Activated naive CD4-positive, alpha-beta T cell treated with anti-CD3 and anti-CD28 coated beads, Interleukin-2, amount 10 ng/mL, durations not matched to agents 7 days and 5 days (primary cell): ENCODE data around the gene CHRNA10.

Experiments used
- CTCF ChIA-PET: fragments of 350-600 bp; sonication (Branson Sonifier 250); formaldehyde crosslinking; loops from one replicate; lab custom pipeline; 2021; ENCODE audit warnings: antibody characterized with exemption; lab: Charles Lee
- DNase-seq: peaks from one replicate; pipeline ENCODE4 v3.0.0-alpha.2; 2020
- H3K27ac Mint-ChIP-seq: one replicate; pipeline ENCODE4 v1.8.0; 2021; ENCODE audit warnings: mild to moderate bottlenecking, moderate library complexity, mixed read lengths
- H3K27me3 Mint-ChIP-seq: one replicate; pipeline ENCODE4 v1.8.0; 2021; ENCODE audit warnings: mild to moderate bottlenecking, mixed read lengths
- H3K36me3 Mint-ChIP-seq: one replicate; pipeline ENCODE4 v1.8.0; 2021; ENCODE audit warnings: mixed read lengths
- H3K4me1 Mint-ChIP-seq: one replicate; pipeline ENCODE4 v1.8.0; 2021; ENCODE audit warnings: mixed read lengths
- H3K4me3 Mint-ChIP-seq: one replicate; pipeline ENCODE4 v1.8.0; 2021; ENCODE audit warnings: mild to moderate bottlenecking, moderate library complexity, mixed read lengths
- H3K9me3 Mint-ChIP-seq: one replicate; pipeline ENCODE4 v1.8.0; 2021; ENCODE audit warnings: mixed read lengths

Gene CHRNA10

GRCh38 chr11:3679077-3679476 is 7.9 kb upstream of the CHRNA10 start:
- Mint-ChIP-seq H3K27me3 (no peaks in the 10 kb centered on the region), H3K27ac (no peak overlapping the region), H3K36me3 (peaks cover 68% of the 10 kb centered on the region), H3K4me1 (peaks cover 18% of the 10 kb centered on the region), H3K9me3 (no peaks in the 10 kb centered on the region), H3K4me3 (no peak overlapping the region)
- DNase-seq: no peak
- CTCF ChIA-PET: no interaction called here

- DNase-seq: no peak
- H3K36me3 Mint-ChIP-seq: peaks cover 61% of the 10 kb centered on the region
- H3K27ac Mint-ChIP-seq: no peak overlapping the region
- H3K9me3 Mint-ChIP-seq: no peaks in the 10 kb centered on the region
- no peaks in the 10 kb centered on the region for H3K4me1 Mint-ChIP-seq
- no peak overlapping the region for H3K4me3 Mint-ChIP-seq
- CTCF ChIA-PET: no interaction called here
- H3K27me3 Mint-ChIP-seq: no peaks in the 10 kb centered on the region
Measured at GRCh38 chr11:3675971-3676370, 4.8 kb upstream of the CHRNA10 start.

DNA sequence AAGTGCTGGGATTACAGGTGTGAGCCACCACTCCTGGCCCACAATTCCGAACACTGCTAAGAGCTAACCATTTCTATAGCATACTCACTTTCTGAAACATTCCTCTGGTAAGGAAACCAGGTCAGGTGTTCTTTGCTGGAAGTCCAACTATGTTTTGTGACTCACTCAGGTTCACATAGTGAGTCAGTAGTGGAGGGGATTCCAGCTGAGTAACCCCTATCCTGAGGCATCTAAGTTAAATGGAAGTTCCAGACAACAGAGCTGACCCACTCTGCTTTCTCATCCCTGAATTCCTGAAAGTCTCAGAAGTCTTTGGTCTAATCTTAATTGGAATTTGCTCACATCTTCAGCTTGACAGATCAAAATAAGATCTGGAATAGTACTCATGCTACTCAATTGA is 3.0 kb upstream of the CHRNA10 start:
- CTCF ChIA-PET: interaction anchor here (0.7 kb wide), 1 partner anchor 135 kb away, joined by 3 read pairs; no protein-coding TSS in a partner anchor
- peaks cover 59% of the 10 kb centered on the region for H3K36me3 Mint-ChIP-seq

GRCh38 chr11:3669742-3670183 is 1.4 kb downstream of the CHRNA10 start:
- Mint-ChIP-seq H3K27ac (no peak overlapping the region), H3K27me3 (no peaks in the 10 kb centered on the region), H3K4me3 (no peak overlapping the region), H3K36me3 (peaks cover 36% of the 10 kb centered on the region), H3K9me3 (no peaks in the 10 kb centered on the region), H3K4me1 (no peaks in the 10 kb centered on the region)
- DNase-seq: no peak
- CTCF ChIA-PET: interaction anchor here (1.5 kb wide), 1 partner anchor 140 kb away, joined by 3 read pairs; no protein-coding TSS in a partner anchor

More for the DNA sequence above, 3.0 kb upstream of the CHRNA10 start:
- Mint-ChIP-seq H3K4me1 (no peaks in the 10 kb centered on the region), H3K4me3 (no peak overlapping the region), H3K27me3 (no peaks in the 10 kb centered on the region), H3K27ac (no peak overlapping the region), H3K9me3 (no peaks in the 10 kb centered on the region)
- no peak for DNase-seq

- DNase-seq: no peak
- Mint-ChIP-seq H3K9me3 (no peaks in the 10 kb centered on the region), H3K36me3 (peaks cover 29% of the 10 kb centered on the region), H3K4me1 (no peaks in the 10 kb centered on the region), H3K27me3 (no peaks in the 10 kb centered on the region), H3K27ac (peak overlapping the region; percentile 73), H3K4me3 (no peak overlapping the region)
- CTCF ChIA-PET: interaction anchor here (0.9 to 1.5 kb wide), 2 partner anchors 61 to 140 kb away, joined by 3 read pairs; no protein-coding TSS in a partner anchor
Measured at GRCh38 chr11:3669128-3669527, 2.1 kb downstream of the CHRNA10 start.

DNA sequence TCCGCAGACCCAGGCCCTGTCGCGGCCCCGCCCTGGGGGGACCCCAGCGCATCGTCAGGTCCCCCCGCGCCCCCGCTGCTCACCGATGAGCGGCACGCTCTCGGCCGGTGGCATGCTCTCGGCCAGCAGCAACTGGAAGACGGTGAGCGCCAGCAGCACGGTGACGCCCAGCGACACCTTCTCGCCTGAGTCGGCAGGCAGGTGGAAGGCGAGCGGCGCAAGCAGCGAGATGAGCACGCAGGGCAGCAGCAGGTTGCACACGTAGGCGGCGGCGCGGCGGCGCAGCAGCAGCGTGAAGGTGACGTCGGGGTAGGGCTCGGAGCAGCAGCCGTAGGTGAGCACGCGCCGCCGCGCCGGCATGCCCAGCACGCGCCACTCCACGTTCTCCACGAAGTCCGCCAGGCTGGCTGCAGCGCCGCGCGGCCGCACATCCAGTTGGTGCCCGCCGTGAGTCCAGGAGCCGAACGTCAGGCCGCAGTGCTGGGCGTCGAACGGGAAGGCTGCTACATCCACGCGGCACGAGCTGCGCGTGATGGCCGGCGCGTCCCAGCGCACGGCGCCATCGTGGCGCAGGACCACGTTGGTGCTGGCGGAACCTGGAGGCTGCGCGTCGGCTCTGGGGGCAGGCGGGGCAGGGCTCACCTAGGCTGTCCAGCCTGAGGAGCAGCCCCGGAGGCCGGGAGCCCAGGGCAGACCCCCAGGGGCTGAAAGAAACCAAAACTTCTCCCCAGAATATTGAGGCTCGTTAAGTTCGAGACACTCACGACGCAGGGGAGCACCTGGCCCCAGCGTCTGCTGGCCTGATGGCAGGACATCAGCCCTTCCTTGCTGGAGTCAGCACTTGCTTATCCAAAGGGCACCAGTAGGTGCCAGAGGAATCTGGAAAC is 3.8 kb downstream of the CHRNA10 start:
- no peaks in the 10 kb centered on the region for H3K27me3 Mint-ChIP-seq
- H3K4me3 Mint-ChIP-seq: no peak overlapping the region
- H3K4me1 Mint-ChIP-seq: no peaks in the 10 kb centered on the region
- H3K27ac Mint-ChIP-seq: no peak overlapping the region
- DNase-seq: no peak
- H3K36me3 Mint-ChIP-seq: peaks cover 27% of the 10 kb centered on the region
- CTCF ChIA-PET: interaction anchor here (0.7 kb wide), 1 partner anchor 158 kb away, joined by 3 read pairs; no protein-coding TSS in a partner anchor
- no peaks in the 10 kb centered on the region for H3K9me3 Mint-ChIP-seq

- Mint-ChIP-seq H3K4me1 (no peaks in the 10 kb centered on the region), H3K27ac (no peak overlapping the region), H3K4me3 (no peak overlapping the region), H3K9me3 (no peaks in the 10 kb centered on the region), H3K27me3 (no peaks in the 10 kb centered on the region), H3K36me3 (peaks cover 22% of the 10 kb centered on the region)
- DNase-seq: no peak
- CTCF ChIA-PET: no interaction called here
Measured at GRCh38 chr11:3666023-3666530, 5.1 kb downstream of the CHRNA10 start.

DNA sequence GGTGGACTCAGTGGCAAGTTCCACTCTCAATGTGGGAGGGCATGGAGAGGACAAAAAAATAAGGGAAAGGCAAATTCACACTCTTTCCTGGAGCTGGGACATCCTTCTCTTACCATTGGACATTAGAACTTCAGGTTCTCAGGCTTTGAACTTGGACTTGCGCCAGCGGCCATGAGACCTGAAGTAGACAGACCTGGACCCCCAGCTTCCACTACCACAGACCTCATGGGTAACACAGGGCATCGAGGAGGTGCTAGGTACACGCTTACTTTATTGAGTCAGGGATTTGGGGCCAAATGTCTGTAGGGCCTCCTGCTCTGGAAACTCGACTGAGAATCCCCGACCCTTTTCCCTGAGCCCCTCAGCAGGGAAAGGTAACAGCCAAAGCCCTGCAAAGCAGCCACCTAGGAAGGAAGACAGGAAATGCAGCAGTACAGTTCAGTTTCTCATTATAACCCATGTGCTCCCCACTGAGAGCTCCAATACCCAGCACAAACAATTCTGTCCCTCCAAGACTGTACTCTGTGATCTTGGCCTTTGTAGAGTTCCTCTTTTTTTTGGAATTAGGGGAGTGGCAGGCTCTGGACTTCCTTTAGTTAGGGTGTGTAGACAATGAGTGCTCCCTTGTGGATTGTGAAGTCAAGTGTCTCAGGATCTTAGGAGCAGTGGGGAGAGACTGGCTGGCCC is 5.7 kb downstream of the CHRNA10 start:
- CTCF ChIA-PET: interaction anchor here (1.1 kb wide), 1 partner anchor 142 kb away, joined by 4 read pairs; no protein-coding TSS in a partner anchor
- DNase-seq: no peak
- H3K9me3 Mint-ChIP-seq: no peaks in the 10 kb centered on the region
- peaks cover 16% of the 10 kb centered on the region for H3K36me3 Mint-ChIP-seq
- no peaks in the 10 kb centered on the region for H3K4me1 Mint-ChIP-seq
- H3K27ac Mint-ChIP-seq: no peak overlapping the region
- no peak overlapping the region for H3K4me3 Mint-ChIP-seq
- no peaks in the 10 kb centered on the region for H3K27me3 Mint-ChIP-seq

DNA sequence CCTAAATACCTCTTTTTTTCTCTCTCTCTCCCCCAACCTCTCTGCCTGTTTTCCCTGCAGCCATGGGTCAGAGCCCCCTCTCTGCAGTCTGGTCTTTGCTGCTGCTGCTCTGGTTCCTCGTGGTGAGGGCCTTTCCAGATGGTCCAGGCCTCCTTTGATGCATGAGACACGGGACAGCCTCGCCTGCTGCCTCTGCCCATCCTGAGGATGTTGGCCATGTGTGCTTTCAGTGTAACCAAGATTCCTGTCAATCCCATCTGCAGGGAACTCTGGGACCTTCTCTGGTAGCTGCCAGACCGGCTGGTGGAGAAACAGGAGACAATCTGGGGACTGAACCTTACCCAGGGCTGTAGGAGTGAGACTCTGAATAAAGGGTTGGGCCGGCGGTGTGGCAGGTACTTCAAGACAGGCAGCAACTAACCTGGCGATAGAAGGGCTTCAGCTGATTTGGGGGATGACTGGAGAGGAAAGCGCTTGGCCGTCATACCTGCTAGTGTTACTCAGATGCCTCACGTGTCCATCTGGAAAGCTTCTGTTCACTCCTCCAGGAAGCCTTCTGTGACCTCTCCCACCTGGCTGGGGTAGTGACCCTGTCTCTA is 7.1 kb downstream of the CHRNA10 start:
- no peak for DNase-seq
- CTCF ChIA-PET: no interaction called here
- no peak overlapping the region for H3K4me3 Mint-ChIP-seq

GRCh38 chr11:3662856-3663255 is 8.3 kb downstream of the CHRNA10 start:
- H3K27ac Mint-ChIP-seq: no peak overlapping the region
- no peaks in the 10 kb centered on the region for H3K9me3 Mint-ChIP-seq
- peaks cover 7% of the 10 kb centered on the region for H3K36me3 Mint-ChIP-seq
- peaks cover 19% of the 10 kb centered on the region for H3K27me3 Mint-ChIP-seq
- no peak for DNase-seq
- CTCF ChIA-PET: no interaction called here
- no peaks in the 10 kb centered on the region for H3K4me1 Mint-ChIP-seq
- no peak overlapping the region for H3K4me3 Mint-ChIP-seq

More for the DNA sequence above, 7.1 kb downstream of the CHRNA10 start:
- H3K9me3 Mint-ChIP-seq: no peaks in the 10 kb centered on the region
- no peaks in the 10 kb centered on the region for H3K4me1 Mint-ChIP-seq
- peaks cover 8% of the 10 kb centered on the region for H3K27me3 Mint-ChIP-seq
- peaks cover 10% of the 10 kb centered on the region for H3K36me3 Mint-ChIP-seq
- no peak overlapping the region for H3K27ac Mint-ChIP-seq

- Mint-ChIP-seq H3K4me1 (no peaks in the 10 kb centered on the region), H3K4me3 (no peak overlapping the region), H3K36me3 (peaks cover 7% of the 10 kb centered on the region), H3K27ac (no peak overlapping the region), H3K27me3 (peaks cover 19% of the 10 kb centered on the region), H3K9me3 (no peaks in the 10 kb centered on the region)
- CTCF ChIA-PET: no interaction called here
- no peak for DNase-seq
Measured at GRCh38 chr11:3660960-3661359, 10.2 kb downstream of the CHRNA10 start.

DNA sequence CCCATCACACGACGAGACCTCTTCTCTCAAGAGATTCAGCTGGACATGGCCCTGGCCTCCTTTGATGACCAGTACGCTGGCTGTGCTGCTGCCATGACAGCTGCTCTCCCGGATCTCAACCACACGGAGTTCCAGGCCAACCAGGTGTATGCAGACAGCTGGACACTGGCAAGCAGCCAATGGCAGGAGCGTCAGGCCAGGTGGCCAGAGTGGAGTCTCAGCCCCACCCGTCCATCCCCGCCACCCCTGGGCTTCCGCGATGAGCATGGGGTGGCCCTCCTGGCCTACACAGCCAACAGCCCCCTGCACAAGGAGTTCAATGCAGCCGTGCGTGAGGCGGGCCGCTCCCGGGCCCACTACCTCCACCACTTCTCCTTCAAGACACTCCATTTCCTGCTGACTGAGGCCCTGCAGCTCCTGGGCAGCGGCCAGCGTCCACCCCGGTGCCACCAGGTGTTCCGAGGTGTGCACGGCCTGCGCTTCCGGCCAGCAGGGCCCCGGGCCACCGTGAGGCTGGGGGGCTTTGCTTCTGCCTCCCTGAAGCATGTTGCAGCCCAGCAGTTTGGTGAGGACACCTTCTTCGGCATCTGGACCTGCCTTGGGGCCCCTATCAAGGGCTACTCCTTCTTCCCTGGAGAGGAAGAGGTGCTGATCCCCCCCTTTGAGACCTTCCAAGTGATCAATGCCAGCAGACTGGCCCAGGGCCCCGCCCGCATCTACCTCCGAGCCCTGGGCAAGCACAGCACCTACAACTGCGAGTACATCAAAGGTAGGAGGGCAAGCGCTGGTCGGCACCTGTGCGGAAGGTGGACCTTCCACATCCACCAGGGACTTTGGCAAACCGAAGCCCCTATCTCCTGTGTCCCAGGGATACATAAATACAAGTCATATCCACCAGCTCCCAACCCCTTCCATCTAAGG is 11.3 kb downstream of the CHRNA10 start:
- H3K4me3 Mint-ChIP-seq: no peak overlapping the region
- DNase-seq: no peak
- H3K4me1 Mint-ChIP-seq: no peaks in the 10 kb centered on the region
- peaks cover 4% of the 10 kb centered on the region for H3K36me3 Mint-ChIP-seq
- peaks cover 19% of the 10 kb centered on the region for H3K27me3 Mint-ChIP-seq
- no peak overlapping the region for H3K27ac Mint-ChIP-seq
- no peaks in the 10 kb centered on the region for H3K9me3 Mint-ChIP-seq
- CTCF ChIA-PET: no interaction called here

- H3K27ac Mint-ChIP-seq: no peak overlapping the region
Measured at GRCh38 chr11:3658252-3658651, 12.9 kb downstream of the CHRNA10 start.

More at GRCh38 chr11:3658252-3658651, 12.9 kb downstream of the CHRNA10 start:
- Mint-ChIP-seq H3K4me3 (no peak overlapping the region), H3K9me3 (no peaks in the 10 kb centered on the region), H3K36me3 (no peaks in the 10 kb centered on the region), H3K27me3 (peaks cover 19% of the 10 kb centered on the region), H3K4me1 (no peaks in the 10 kb centered on the region)
- DNase-seq: no peak
- CTCF ChIA-PET: no interaction called here
